IPS-15b (cell line): Measurements from ENCODE around the gene ANKRD27.

ENCODE experiments used
- H3K27me3 ChIP-seq: one replicate; pipeline ENCODE4 v1.6.1; 2013; ENCODE audit warnings: low read length; ENCODE audit not compliant: control insufficient read depth, insufficient read depth
- H3K36me3 ChIP-seq: one replicate; pipeline ENCODE4 v1.6.1; 2013; ENCODE audit warnings: low read length; ENCODE audit not compliant: control insufficient read depth, insufficient read depth
- H3K4me1 ChIP-seq: one replicate; pipeline ENCODE4 v1.6.1; 2013; ENCODE audit warnings: mild to moderate bottlenecking, low read length; ENCODE audit not compliant: control insufficient read depth, insufficient read depth
- H3K4me3 ChIP-seq: one replicate; pipeline ENCODE4 v1.5.1; 2013; ENCODE audit warnings: low read depth, low read length
- H3K9ac ChIP-seq: one replicate; pipeline ENCODE4 v1.6.1; 2013; ENCODE audit warnings: low read depth, mild to moderate bottlenecking, low read length
- H3K9me3 ChIP-seq: one replicate; pipeline ENCODE4 v1.6.1; 2013; ENCODE audit warnings: mild to moderate bottlenecking, low read length; ENCODE audit not compliant: control insufficient read depth, insufficient read depth

Gene ANKRD27

GRCh38 chr19:32567486-32567885 is 107.5 kb downstream of the ANKRD27 start:
- no peaks in the 10 kb centered on the region for H3K27me3 ChIP-seq
- H3K9me3 ChIP-seq = no peaks in the 10 kb centered on the region
- no peaks in the 10 kb centered on the region for H3K36me3 ChIP-seq
- no peak overlapping the region for H3K9ac ChIP-seq
- H3K4me3 ChIP-seq = no peak overlapping the region
- H3K4me1 ChIP-seq = no peaks in the 10 kb centered on the region

DNA sequence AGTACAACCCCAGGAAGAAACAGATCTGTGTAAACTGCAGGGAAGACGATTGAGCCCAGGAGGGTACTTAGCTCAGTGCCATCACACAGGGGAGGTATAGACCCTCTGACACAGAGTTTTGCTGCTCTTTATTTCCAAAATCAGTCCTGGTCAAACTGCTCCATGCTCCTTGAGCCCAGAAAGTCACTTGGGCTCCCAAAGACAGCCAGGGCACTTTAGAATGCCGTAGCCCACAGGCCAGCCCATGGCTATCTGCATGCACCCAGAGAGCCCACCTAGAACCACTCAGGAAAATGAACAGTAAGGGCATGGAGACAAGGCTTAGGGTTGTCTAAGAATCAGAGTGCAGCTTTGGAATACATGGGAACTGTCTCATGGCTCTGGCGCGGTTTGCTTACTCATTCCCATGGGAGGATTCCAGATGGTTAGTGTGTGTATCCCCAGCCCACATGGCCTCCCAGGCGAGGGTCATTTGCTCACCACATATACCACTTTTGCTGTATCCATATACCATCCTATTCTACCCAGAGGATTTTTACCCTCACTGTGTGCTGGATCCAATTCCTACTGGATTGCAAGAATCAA is 108.6 kb downstream of the ANKRD27 start:
- Histone ChIP-seq H3K9ac (no peak overlapping the region), H3K4me3 (no peak overlapping the region), H3K4me1 (no peaks in the 10 kb centered on the region), H3K9me3 (no peaks in the 10 kb centered on the region), H3K27me3 (no peaks in the 10 kb centered on the region), H3K36me3 (no peaks in the 10 kb centered on the region)

DNA sequence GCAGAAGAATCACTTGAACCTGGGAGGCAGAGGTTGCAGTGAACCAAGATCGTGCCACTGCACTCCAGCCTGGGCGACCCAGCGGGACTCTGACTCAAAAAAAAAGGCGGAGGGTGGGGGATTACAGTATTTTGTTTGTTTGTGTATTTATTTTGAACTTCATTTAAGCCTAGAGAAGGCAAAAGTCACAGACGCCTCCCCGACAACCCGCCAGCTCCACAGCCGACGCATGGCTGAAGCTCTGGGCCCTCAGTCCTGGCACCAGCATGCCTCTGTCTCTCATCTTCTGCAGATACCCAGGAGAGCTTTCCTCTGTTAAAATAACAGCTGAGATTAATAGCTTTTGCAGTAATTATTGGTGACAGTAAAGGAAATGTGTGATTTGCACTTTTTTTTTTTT is 111.2 kb downstream of the ANKRD27 start:
- H3K36me3 ChIP-seq = no peaks in the 10 kb centered on the region
- no peak overlapping the region for H3K4me3 ChIP-seq
- no peaks in the 10 kb centered on the region for H3K27me3 ChIP-seq
- no peaks in the 10 kb centered on the region for H3K4me1 ChIP-seq
- no peaks in the 10 kb centered on the region for H3K9me3 ChIP-seq
- H3K9ac ChIP-seq = no peak overlapping the region

DNA sequence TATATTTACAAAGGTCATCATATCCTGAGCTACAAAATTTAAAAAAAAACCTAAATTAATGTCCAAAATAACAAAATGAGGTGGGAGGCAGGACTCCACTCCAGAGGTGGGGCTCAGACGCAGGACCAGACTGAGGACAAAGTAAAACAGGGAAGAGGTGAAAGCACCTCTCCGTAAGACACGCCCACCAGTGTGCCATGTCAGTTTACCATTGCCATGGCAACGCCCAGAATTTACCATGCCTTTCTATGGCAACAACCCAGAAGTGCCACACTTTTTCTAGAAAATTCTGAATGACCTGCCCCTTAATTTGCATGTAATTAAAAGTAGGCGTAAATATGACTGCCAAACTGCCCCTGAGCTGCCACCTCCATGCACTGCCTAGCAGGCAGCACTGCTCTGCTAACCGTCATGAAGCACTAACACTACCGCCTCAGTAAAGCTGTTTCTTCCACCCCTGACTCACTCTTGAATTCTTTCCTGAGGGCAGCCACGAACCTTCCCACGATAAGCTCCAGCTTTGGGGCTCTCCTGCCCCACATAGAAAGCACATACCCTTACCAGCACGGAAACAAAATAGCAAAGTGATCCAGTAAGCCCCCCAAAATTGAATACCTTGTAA is 116.3 kb downstream of the ANKRD27 start:
- no peaks in the 10 kb centered on the region for H3K4me1 ChIP-seq
- no peaks in the 10 kb centered on the region for H3K27me3 ChIP-seq
- H3K4me3 ChIP-seq = no peak overlapping the region
- no peak overlapping the region for H3K9ac ChIP-seq
- no peaks in the 10 kb centered on the region for H3K9me3 ChIP-seq
- no peaks in the 10 kb centered on the region for H3K36me3 ChIP-seq

DNA sequence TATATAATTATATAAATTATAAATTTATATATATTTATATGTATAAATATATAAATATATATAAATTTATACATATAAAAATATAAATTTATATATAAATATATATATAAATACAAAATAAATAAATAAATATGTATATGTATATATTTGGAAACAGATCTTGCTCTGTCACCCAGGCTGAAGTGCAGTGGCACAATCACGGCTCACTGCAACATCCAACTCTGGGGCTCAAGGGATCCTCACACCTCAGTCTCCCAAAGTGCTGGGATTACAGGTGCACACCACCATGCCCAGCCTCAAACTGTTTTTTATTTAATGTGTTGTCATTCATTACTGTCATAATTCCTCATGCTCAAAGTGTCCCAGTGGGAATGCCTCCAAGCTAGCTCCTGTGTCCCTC is 119.2 kb downstream of the ANKRD27 start:
- no peaks in the 10 kb centered on the region for H3K27me3 ChIP-seq
- H3K9ac ChIP-seq = no peak overlapping the region
- H3K4me3 ChIP-seq = no peak overlapping the region
- H3K9me3 ChIP-seq = no peaks in the 10 kb centered on the region
- no peaks in the 10 kb centered on the region for H3K36me3 ChIP-seq
- H3K4me1 ChIP-seq = no peaks in the 10 kb centered on the region

DNA sequence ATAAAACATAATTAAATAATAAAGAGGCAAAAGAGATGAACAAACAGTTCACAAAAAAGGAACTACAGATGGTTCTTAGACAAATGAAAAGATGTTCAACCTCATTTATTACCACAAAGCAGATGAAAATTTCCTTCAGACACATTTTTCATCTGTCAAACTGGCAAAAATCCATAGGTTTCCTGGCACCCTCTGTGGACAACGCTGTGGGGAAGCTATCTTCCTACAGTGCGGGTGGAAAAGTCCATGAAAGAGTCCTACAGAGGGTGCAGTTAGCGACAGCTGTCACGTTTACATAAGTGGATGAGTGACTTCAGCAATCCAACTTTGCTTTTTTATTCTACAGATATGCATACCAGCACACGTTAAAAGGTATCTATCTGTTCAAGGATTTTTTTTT is 124.3 kb downstream of the ANKRD27 start:
- no peak overlapping the region for H3K9ac ChIP-seq
- no peak overlapping the region for H3K4me3 ChIP-seq
- no peaks in the 10 kb centered on the region for H3K27me3 ChIP-seq
- no peaks in the 10 kb centered on the region for H3K9me3 ChIP-seq
- no peaks in the 10 kb centered on the region for H3K36me3 ChIP-seq
- no peaks in the 10 kb centered on the region for H3K4me1 ChIP-seq
